ENCODE data around the gene BORCS5.

The BORCS5 gene

DNA sequence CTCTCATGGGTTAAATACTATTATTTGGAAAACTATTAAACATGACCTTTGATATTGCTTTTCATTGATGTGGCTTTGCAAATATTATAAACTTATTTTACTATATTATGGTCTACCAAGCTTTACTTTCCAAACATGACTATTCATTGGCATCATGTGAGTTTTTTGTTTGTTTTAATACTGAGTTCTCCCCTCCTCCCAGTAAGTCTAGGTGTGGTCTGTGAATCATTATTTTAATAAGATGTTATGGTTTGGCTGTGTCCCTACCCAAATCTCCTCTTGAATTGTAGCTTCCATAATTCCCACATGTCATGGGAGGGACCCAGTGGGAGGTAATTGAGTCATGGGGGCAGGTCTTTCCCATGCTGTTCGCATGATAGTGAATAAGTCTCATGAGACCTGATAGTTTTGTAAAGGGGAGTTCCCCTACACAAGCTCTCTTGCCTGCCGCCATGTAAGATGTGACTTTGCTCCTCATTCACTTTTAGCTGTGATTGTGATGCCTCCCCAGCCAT, 80.0 kb downstream of the BORCS5 start:
- DNase-seq = no peak

DNA sequence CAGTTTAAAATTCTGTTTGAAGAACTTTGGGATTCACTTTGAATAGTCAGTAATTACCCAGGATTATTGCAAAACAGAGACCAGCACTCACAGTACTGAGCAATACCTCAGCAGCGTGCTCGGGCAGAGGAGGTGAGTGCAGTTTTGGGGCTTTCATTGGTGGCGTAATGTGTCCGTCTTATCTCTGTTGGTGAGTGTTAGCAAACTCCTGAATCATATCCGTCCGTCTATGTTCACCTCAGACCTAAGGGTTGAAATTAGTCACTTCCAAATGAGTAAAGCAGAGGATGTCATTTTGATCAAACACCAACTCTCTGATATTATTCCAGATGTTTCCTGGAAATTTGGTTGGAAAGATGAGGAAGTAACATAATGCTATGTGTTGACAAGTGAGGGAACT, 82.8 kb downstream of the BORCS5 start:
- DNase-seq = no peak

DNA sequence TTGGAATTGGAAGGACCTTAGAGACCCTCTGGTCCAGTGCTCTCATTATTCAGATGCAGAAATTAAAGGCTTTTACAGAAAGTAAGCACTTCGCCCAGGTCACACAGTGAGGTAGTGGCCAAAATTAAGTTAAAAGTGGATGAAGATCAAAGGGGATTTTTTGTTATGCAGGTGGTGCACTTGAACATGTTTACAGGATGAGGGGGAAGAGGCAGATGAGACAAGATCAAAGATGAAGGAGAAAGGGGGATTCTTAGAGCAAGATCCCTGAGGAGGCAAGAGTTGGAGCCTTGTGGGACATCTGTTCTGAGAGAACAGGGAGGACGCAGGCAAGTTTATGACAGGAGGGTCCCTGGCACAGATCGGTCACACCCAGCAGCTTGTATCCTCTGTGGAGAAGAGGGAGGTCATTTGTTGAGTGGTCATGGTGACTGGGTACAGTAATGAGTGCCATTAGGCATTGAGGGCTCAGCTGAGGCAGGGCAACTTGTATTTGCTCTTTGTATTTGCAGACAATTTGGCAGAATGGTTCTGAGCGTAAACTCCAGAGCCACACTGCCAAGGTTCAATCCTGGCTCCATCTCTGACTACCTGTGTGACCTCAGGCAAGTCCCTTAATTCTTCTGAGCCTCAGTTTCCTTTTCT, 84.0 kb downstream of the BORCS5 start:
- DNase-seq = no peak

DNA sequence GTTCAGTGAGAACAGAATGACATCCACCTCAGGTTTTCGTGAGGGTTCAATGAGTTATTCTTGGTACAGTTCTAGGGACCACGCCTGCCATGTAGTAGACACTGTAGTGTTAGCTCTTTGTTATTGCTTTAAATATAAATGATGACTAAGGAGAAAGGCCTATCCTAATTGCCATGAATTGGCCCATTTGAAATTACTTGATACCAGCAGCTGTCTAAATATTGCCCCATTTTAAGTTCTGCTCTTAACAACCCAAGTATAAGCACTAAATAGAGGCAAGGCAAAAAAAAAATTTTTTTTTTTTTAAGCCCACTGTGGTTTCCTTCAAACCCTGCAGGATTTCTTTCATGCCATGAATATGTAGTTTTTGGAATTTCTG, 84.5 kb downstream of the BORCS5 start:
- DNase-seq = no peak

DNA sequence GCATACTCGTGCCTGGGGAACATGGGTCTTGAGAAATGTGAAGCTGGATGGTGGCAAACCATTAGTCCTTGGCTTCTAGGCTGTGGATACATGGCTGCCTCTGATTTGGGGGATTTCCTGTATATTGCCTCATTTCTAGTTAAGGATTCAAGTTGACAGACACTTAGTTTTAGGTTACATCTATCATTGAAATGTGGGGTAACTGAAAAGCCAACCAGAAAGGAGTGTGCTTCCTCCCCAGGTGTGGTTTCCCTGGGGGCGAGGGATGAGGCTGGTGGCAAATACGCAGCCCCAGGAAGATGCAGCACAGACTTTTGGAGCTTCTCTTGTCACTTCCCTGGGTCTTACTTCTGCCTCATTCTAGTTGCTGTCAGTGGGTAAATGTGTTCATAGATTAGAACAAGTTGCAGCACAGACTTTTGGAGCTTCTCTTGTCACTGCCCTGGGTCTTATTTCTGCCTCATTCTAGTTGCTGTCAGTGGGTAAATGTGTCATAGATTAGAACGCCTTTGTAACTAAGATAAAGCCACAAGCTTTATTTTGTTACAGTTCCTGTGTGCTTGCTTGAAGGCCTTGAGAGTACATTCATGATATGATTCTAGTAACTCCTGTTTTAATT, 85.1 kb downstream of the BORCS5 start:
- DNase-seq = no peak

DNA sequence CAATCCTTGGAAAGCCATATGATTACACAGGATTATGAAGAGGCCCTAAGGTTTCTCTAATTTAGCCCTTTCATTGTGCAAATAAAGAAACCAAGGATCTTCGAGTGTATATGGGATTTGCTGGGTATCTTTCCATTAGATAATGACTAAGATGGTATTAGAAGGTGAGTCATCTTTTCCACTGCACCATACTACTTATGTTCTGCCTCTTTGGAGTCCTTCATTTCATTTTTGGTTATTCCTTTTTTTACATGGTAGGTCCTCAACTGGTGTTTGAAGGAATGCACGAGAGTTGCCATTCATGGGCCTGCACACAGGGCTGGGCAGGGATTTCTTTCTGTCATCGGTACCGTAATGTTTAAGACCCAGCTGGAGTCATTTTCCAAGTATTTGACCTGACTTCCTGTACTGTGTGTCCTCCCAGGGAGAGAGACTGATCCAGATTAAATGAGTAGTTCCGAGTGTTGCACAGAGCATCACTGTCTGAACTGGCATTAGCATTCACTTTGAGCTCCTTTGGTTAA, 85.7 kb downstream of the BORCS5 start:
- DNase-seq = no peak

DNA sequence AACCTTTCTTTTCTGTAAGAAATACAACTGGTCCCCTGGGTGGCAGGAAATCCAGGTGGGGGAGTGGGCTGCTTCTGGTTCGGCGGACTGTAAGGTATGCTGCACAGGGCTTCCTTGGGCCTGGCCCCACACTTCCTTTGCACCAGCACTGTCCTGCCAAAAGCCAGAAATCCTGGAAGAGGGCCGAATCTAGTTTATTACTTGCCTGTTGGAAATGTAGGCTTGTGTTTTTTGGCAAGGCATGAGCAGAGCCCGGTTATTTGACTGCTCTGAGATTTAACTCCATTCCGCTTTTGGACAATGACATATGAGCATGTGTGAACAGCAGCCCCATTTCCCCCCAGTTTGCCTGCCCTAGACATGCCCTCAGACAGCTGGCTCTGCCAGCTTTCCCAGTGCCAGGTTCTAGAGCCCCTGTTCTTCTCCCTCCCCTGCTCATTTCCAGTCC, 86.6 kb downstream of the BORCS5 start:
- no peak for DNase-seq

DNA sequence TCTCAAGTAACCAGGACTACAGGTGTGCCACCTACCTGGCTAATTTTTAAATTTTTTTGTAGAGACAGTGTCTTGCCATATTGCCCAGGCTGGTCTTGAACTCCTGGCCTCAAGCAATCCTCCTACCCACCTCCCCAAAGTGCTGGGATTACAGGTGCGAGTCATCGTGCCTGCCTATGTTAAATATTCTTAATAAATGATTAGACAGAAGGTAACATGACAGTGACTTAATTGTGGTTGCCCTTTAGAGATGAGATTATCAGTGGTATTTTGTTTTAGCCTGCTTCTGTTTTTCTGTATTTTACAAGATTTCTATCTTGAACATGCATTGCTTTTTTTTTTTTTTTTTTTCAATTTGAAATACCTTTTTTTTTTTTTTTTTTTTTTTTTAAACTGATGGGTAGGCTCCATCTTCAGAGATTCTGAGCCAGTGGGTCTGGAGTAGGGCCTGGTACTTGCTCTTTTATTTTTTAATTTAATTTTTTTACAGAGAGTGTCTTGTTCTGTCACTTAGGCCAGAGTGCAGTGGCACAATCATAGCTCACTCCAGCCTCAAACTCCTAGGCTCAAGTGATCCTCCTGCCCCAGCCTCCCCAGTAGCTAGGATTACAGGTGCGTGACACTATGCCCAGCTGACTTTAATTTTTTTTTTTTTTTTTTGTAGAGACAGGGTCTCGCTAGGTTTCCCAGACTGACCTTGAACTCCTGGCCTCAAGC, 88.4 kb downstream of the BORCS5 start:
- DNase-seq = no peak

DNA sequence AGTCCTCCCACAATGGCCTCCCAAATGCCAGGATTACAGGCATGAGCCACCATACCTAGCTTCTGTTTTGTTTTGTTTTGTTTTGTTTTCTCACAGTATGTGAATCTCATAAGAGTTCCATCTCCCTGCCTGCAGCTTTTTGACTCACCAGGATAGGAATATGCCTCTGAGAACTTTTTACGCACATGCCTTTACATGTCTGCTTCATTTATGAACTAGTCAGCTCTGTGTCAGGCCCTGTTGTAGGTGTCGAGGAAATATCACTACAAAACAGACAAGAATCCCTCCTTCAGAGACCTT, 89.0 kb downstream of the BORCS5 start:
- no peak for DNase-seq

DNA sequence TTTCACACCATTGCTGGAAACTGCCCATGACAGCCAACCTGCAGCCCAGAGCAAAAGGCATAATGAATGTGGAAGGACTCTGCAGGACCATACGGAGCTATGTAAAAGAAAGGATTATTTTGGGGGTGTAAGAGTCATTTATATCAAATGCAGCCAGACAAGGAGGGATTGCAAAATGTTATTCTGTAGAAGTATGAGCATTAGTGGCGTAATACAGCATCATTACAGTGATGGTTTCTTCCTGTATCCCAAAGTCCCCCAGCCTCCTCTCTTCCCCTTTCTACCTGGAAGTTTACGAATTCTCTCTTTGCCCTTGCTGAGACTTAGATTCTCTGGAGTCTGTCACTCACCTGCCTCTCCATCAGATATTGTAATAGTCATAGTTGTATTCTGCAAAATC, 89.9 kb downstream of the BORCS5 start:
- DNase-seq = peak in 1 of 2 donors; percentile 21

DNA sequence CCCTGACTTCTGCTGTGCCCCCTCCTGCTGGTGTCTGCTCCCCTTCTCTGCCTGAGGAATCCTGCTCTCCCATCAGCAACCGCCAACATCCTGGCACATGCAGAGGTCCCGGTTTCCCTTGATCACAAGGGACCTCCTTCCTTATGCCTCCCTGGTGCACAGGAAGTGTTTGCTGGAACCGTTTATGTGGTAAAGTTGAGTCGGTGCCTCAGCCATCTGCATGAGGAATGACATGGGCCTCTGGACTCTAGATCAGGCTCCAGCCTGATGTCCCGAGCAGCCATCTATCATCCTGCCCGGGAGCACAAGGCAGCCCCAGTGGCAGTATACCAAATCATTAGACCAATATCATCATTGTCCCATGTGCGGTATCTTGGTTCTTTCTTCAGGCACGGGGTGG, 90.4 kb downstream of the BORCS5 start:
- DNase-seq = no peak

DNA sequence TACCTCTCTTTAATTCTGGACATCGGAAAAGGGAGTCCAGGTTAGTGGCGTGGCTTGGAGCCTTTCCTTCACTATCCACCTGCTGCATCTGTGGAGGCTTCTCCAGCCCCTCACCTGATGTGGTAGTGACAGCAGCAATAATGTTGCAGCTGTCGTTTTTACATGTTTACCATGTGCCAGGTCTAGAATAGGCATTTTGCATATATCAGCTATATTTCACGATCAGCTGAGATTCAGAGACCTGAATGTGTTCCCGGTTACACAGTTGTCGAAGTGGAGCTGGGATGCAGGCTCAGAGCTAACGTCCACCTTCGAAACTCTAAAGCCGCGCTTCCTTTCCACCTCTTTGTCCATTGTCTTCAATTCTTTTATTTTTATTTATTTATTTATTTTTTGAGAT, 91.0 kb downstream of the BORCS5 start:
- no peak for DNase-seq

DNA sequence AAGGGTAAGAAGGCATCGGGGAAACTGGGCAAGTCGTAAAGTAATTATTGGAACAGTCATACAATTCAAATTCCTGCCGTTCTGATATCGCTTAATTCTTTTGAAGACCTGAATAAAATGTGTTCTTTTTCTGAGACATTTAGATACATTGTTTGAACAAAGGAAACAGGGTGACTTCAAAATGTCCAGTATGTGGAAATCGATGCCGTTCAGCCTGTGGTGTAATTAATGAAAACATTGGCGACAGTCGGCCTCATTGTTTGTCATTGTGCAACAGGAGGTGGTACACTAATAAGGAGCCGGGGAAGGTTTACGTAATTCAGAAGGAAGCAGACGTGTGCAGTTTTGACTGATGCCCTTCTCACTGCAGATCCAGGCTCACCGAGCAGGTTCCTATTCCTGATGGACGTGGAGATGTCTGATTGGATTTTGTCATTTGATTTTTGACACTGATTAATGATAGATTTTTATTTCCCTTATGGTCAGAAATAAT, 92.7 kb downstream of the BORCS5 start:
- peak; percentile 78 to 90 for DNase-seq

DNA sequence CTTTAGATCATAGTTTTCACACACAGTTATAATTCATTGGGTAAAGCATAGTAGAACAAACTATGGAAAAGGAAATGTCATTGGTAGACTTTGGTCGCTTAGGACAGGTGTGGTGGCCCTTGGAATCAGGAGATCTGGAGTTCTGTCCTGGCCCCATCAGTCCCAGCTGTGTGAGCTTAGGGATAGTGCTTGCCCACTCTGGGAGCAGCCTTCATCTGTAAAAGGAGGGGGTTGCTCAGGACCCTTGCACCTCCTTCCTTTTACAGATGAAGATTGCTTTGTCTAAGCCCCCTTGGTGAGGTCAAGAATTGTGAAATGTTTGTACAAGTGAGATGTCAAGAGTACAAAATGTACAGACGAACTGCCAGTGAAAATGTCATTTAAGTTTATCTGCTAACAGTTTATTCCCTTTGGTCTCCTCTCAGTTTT, 93.2 kb downstream of the BORCS5 start:
- DNase-seq = no peak

DNA sequence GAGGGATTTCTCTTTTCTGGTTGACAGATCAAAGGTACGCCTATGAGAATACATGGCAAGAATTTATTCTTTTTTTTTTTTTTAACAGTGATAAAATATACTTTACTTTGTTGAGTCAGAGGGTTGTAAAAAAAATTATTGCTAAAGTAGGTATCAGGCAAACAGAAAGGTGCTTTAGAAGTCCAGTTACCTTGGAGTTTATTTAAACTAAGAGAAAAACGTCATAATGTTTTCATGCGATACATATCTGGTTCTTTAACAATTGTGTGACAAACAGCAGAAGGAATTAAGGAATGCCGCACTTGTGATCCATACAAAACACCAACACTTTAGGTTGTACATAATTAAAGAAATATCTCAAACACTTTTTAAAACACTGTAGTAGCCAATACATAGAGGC, 94.2 kb downstream of the BORCS5 start:
- DNase-seq = no peak

DNA sequence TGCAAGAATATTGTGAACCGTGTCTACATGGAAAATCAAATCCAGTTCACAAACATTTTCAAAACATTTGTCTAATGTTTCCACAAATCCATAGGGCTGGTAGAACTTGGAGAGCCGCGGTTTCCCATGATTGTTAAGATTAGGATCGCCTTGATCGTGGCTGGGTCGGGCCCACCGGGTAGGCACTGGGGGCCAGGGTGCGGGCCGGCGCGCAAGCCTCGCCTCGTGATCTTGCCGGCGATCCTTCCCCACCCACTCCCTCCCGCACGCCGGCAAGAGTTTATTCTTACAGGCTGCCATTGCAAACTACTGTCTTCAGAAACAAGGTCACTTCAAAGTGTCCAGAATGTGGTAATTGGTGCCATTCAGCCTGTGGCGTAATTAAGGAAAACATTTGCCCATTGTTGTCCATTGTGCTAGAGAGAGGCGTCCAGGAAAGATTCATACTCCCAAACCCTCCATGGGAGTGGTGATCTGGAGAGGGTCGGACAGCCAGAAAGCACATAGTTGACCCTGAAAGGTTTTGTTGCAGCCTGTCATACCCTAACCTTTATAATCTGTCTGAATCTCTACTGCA, 95.5 kb downstream of the BORCS5 start:
- no peak for DNase-seq

DNA sequence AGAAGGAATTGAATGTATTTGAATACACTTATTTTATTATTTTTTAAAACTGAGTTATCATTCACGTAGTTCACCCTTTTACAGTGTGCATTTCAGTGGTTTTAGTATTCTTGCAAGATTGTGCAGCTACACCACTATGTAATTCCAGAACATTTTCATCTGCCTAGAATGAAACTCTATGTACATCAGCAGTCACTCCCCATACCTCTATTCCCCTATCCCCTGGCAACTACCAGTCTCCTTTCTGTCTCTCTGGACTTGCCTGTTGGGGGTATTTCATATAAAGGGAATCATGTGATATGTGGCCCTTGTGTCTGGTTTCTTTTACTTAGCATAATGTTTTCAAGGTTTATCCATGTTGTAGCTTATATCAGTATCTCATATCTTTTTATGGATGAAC, 96.8 kb downstream of the BORCS5 start:
- DNase-seq = no peak

DNA sequence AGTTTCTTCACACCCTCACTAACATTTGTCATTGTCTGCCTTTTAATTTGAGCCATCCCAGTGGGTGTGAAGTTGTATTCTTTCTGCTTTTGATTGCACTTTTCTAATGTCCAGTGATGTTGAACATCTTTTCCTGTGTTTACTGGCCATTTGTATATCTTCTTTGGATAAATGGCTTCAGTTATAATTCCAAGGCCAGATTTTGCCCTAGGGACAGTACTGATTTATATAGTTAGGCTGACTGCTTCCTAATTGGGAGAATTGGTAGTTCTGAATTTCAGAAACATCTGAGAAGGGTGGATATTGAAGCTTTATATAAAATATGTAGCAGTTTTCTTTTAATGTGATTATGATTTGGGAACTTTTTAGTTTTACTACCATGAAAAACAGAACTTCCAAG, 97.4 kb downstream of the BORCS5 start:
- no peak for DNase-seq

DNA sequence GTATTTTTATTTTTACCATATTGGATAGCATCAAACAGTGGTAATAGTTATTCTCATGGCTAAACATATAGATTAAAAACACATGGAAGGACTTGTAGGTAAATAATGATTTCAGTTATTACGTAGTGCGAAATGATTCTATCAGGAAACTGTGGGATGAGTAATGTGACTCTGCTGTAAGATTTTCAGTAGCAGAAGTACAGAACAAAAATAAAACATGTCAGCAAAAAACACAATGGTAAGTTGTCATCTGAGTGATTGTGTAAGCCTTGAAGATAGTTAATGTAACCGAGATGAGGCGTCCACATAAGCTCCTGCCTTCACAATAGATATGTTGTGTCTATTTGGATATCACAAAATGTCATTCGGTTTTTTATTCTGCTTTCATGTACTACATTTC, 99.8 kb downstream of the BORCS5 start:
- peak; percentile 84 to 94 for DNase-seq

DNA sequence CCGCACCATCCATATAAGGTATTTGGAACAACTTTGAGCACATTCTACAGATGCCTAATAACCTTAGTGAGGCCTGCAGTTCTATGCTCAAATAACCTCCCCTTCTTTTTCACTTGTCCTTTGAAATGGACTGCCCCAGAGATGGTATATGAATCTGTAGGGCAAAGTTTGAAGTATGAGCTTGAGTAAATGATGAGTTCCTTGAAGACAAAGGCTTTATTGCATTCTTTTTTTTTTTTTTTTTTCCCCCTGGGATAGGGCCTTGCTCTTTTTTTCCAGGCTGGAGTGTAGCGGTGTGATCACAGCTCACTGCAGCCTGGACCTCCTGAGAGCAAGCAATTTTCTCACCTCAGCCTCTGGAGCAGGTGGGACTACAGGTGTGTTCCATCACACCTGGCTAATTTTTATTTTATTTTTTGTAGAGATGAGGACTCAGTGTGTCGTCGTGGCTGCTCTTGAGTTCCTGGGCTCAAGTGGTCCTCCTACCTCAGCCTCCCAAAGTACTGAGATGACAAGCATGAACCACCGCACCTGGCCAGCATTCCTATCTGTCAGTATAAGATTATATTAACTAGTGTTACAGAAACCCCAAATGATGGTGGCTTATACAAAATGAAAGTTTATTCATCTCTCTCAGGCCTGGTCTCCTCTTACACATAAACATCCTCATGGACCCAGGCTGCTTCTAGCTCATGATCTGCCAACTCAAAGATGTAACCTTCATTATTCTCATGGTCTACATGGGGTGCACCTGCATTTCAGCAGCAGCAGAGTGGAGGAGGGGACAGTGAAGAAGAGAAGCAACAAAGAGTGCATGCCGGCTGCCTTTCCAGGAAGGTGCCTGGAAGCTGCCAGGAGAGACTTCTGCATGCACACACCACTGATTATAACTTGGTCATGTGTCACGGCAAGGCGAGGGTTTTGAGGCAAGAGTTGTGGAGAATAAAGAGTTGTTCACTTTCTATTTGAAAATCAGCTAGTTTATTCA, 104.4 kb downstream of the BORCS5 start:
- no peak for DNase-seq

DNA sequence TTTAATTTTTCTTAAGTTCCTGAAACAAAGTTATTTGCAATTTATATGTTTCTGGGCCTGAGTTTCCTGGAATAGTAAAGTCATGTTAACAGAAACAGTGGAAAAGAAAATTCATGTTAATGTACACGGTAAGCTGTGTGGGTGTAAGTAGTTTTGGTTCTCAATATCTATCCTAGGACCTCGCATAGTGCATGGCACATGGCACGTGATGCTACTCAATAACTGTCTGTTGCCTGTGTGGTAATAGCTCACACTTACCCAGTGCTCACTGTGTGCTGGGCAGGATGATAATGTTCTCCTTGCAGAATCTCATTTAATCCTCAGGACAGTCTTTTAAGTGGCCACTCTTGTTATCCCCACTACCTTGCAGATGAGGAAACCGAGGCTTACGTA, 105.0 kb downstream of the BORCS5 start:
- peak in 1 of 2 donors; percentile 9 for DNase-seq

DNA sequence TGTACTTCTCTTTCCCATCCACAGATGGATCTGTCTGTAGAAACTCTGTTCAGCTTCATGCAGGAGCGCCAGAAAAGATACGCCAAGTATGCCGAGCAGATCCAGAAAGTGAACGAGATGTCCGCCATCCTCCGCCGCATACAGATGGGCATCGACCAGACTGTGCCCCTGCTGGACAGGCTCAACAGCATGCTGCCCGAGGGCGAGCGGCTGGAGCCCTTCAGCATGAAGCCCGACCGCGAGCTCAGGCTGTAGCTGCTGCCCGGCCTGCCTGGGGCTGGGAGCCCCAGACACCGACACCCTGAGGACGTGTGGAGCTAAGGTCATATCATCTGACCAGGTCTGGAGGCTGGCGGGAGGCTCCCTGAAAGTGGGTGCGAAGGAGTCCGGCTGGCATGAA, 108.6 kb downstream of the BORCS5 start:
- DNase-seq = no peak
